H1 (cell line): Measurements from ENCODE around the gene AK2.

ENCODE experiments used
- CHD2 ChIP-seq: IDR thresholded peaks from 2 replicates; pipeline ENCODE4 v1.6.1; 2012; ENCODE audit warnings: low read length, improper control_type of control experiment
- HDAC6 ChIP-seq: IDR thresholded peaks from one replicate; pipeline ENCODE4 v1.7.1; 2012; ENCODE audit warnings: low read depth, mild to moderate bottlenecking, inconsistent platforms, low read length, moderate library complexity

DNA sequence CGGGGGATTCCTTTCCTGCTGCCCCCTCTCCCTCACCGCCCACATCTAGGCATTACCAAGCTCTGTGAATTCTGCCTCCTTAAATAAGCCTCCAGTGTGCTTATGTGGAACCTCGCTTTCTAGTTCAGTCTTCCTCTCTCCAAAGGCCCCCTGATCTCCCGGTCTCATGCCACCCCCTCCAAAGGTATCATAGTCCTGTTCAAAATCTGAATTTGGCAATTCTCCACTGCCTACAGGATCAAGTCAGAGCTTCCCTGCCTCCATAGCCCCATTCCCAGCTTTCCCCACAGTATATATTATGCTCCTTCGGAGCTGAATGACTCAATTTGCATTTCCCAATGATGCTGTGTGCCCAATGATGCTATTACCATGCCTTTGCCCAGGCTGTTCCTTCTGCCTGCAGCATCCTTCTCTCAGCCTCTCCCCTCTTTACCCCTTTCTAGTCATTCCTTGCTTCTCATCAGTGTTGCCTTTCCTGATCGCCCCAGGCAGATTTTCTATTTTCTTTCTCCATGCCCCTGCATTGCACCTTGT, 46.0 kb upstream of the AK2 start:
- TF ChIP-seq CHD2 (no peak), HDAC6 (no peak)
